LHCN-M2 (cell line): ENCODE measurements around the gene ELOVL7. TPM values are rescaled to one million over a fixed set of nuclear protein-coding genes. Genes with fewer than 3 reads are reported as not detected.
"Not testable (repeated sequence)": the region's sequence is repeated elsewhere in the genome, so short reads cannot be mapped to it uniquely, and the experiment has no call there.

Source experiments
- DNase-seq: peaks from one replicate; pipeline ENCODE4 v3.0.0-alpha.2; 2012; ENCODE audit warnings: low read depth
- total RNA-seq: library from RNA; depleted of rRNA; stranded (reverse); fragments of >200 nt; gene quantifications from 2 replicates; pipeline ENCODE4 v1.2.3, GENCODE V29; 2014

Gene ELOVL7
- total RNA-seq, 1 experiment from 2014 or later = not detected

DNA sequence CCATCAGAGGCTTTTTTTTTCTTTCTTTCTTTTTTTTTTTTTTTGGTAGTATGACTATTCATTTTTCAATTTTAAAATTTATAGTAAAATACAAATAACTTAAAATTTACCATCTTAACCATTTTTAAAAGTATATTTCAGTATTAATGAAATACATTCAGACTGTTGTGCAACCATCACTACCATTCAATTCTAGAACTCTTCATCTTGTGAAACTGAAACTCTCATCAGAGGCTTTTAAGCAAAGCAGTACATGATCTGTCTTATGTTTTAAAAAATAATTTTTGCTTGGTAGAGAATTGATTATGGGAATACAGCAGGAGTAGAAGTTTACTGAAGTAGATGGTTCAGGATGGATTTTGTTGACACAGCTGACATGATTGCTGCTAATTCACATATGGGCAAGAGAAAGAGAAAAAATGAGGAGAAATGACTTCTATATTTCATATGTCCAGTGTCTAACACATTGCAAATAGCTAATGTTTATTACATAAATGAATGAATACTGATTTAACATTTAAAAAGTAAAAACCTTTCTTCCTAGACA, 13.4 kb downstream of the ELOVL7 start:
- DNase-seq = no peak

DNA sequence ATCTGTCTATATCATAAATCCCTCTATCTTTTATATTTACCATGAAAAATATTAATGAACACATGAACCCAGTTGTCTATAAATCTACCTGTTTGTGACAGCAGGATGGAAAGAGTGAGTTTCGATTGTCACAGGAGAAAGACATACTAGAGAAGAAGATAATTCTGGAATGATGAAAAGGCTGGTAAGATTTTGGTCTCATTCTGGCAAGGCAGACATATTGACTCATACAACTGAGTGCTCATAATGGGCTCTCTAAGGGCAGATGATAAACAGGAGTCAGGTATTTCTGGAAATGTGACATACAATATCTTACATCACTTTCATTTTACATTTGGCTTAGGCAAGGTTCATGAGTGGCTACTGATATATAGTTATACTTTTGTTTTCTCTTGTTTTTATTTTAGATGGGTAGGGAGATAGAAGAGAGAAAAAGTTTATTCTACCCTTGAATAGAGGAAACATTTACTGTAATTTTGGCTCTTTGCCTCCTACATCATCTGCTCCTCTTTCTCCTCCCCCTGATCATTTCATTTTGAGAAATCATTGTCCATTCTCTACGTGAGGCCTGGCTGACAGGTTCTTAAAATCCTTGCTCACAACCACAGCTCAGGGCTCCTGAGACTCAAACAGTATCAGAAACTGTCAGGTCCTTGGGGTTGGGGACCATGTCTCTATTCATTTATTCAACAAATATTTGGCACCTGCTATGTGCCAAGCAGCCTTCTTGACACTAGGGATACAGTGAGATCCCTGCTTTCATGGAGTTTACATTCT, 14.4 kb downstream of the ELOVL7 start:
- DNase-seq = no peak

DNA sequence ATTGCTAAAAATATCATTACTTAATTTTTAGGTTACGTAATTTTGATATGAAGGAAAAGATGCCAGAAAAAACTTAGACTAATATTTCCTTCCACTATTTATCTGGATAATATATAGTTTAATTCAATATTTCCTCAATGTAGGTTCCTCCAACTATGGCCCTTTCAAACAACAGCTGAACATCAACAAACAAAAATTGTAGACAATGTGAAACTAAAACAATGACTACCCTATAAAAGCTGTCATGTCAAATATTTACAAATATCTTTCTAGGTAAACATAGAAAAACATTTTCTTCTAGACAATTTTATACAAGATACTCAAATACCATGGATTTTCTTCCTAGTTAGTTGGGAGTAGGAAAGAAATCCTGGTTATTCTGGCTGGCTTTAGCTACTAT, 16.9 kb downstream of the ELOVL7 start:
- no peak for DNase-seq

DNA sequence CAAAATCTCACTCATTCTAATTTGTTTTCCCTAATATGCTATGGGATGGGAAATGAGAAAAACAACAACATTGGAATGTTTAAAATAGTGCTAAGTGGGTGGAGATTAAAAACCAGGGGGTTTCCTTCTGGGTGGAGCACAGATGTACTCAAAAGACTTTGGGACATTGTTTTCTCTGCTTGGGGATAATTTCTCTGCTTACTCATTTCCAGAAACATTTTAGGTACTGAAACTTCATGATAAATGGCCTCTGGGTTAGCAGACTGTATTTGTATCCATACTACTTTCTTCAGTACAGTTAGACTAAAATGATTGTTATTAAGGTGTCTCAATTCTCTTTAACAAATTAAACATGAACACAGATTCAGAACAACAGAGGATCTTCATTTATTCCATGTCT, 17.4 kb downstream of the ELOVL7 start:
- no peak for DNase-seq

DNA sequence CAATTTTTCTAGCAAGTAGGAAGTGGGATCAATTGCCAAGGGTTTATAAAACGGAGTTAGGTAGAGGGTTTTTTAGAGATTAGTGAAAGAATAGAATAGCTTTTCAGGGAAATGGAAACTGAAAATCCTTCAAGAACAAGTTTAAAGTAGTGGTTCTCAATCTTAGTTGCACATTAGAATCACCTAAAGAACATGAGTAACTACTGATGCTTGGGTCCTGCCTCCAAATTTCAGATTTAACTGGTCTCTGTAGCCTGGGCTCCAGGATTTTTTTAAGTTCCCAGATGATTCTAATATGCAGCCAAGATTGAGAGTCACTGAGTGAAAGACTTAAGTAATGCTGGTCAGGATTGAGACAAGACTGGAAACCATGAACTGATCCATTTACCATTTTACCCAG, 20.5 kb downstream of the ELOVL7 start:
- no peak for DNase-seq

DNA sequence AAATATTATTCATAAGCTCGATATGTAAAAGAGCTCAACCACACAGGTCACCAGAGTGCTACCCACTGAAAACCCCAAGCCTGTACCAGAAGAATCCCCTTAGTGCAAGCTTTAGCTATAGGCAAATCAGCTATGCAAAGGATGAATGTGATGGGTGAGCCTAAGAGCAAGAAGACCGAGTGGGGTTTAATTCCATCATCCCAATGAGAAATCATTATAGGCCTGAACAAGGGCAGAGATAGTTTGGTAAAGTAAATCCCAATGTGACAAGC, 21.8 kb downstream of the ELOVL7 start:
- no peak for DNase-seq

DNA sequence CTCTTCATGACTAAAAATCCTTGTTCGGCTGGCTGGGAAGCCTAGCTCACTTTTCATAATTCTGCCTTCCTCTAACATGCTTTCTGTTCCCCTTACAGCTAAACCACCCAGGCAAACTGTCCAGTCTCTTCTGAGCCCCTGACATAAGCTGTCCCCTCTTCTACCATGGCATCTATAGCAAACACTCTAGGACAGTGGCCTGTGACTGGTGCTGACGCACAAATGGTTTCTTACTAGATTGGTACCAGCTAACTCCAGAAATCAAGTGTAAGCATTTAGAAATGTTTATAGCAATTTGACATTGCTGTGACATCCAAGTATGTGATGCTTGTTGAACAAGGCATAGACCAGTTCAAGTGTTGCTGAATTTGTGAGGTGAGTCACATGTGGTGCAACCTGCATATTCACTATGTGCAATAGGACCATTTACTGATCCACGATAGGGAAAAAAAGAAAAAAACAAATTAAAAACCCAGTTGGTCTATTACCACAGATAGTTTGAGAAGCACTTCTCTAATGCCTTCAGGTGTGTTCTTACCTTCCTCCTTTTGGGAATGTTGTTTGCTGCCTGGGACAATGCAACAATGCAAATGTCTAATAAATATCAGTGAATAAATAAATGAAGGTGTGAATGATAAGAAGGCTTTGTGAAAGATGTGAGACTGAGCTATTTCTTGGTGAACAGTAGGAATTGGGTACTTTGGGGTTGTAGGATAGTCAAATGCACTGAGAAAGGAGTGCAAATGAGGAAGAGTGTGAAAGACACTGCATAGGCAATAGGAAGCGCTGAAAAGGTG, 22.4 kb downstream of the ELOVL7 start:
- no peak for DNase-seq

DNA sequence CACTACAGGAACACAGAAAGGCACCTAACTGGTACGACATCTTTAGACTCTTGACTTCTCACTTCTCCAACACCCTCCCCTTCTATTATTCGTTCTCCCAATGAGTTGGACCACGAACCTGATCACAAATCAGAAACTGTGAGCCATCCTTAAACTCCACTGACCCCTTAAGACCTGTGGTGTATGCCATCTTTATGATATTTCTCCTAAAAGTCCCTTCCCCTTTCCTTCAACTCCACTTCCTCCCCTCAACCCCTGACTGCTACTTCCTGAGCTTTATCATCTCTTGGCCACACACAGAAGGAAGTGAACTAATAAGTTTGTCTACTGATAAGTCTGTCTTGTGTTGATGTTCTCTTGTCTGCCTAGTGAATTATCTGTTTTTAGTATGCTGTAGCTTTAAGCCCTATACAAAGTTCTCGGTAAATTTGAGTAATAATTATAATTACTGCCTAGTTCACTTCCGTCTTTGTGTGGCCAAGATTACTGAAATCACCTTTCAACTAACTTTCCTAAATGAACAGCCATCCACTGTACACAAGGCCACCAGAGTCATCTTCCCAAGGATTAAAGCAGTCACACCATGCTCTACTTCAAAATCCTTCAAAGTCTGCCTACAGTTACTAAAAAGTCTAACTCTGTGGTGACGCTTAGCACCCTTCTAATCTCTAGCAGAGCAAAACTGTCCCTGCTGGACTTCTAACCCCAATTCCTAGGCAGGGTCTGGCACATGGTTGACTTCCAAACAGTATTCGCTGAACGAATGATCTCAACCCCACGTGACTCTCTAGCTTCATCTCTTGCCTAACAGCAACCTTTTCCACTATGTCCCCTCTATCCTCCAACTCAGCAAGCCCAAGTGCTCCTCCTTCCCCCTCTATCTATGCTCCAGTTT, 23.2 kb downstream of the ELOVL7 start:
- DNase-seq = no peak

DNA sequence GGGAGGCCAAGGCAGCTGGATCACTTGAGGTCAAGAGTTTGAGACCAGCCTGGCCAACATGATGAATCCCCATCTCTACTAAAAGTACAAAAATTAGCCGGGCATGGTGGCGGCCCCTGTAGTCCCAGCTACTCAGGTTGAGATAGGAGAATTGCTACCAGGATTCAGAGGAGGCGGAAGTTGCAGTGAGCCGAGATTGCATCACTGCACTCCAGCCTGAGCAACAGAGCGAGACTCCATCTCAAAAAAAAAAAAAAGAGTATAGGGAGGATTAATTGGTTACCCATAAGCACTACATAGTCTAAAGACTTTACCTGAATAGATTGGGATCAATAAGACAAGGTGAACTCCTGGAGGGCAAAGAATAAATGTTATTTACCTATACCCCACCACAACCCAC, 27.9 kb downstream of the ELOVL7 start:
- not testable (repeated sequence) for DNase-seq

DNA sequence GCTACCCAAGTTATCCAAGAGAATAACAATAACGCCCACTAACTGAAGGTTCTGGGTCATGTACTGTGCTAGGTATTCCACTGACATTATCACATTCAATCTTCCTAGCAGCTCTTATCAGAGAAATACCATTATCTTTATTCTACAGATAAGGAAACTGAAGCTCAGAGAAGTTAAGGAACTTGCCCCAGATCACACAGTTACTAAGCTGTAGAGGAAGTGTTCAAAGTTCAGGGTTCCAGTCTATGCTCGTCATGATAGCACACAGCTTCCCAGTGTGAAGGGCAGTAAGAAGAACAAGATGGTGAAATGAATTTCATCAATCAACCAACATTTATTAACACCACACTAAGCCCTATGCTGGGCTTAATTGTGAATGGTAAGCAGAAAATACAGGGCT, 29.6 kb downstream of the ELOVL7 start:
- no peak for DNase-seq

DNA sequence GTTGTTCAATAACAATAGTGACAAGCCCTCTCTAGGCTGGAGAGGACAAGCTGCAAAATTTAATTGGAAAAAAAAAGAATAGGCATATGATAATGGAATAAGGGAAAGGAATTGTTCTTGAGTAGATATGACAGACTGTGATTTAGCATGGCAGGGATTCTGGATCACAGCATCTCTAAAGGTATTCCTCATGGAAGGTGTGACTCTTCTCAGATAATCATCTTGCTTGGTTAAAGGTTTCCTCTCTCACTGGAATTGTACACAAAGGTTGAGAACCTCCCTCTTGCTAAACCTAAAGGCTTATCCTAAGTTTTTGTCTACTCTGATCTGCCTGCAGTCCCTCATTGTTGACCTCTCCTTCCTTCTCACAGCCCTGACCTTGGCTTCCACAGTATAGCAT, 31.6 kb downstream of the ELOVL7 start:
- no peak for DNase-seq

DNA sequence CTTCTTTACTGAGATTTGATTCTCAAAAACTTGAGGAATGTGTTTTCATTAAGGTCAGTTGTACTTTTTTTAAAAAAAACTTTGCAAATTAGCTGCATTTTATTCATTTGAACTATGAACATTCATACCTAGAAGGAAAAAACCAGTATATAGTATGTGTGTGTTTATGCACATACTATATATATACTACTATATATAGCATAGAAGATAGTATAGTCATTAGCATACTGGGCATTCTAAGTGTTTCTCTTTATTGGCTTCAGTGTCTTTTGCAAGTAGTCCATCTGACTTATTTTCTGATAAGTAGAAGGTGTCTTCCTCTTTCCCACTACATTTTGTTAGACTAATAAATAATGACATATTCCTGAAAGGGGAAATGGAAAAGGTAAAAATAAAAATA, 33.0 kb downstream of the ELOVL7 start:
- no peak for DNase-seq

DNA sequence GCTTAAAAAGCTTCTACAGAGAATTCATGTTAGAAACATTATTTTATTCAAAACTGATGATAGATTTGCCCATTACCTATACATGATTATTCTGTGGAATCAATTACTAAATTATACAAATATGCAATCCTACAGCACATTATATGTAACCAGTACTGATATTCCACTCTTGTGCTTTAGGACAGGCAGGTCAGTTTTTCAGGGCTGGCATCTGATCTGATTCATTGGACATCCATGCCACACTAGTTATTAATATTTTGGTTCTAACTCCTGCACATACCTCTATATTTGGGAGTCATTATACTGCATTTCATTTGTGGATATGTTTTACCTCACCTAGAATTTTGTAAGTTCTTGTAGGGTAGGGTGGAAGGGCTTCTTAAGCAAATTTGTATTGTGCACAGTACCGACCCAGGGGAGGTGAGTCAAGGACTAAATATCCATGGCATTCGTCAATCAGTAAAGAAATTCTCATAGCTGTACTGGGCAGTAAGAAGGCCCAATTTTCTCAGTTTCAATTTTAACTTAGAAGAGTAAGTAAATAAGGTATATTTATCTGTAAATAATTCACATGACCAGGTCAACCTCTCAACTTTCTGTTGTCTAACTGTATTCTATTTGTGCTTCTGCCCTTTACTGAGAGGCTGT, 33.5 kb downstream of the ELOVL7 start:
- peak; percentile 51 for DNase-seq

DNA sequence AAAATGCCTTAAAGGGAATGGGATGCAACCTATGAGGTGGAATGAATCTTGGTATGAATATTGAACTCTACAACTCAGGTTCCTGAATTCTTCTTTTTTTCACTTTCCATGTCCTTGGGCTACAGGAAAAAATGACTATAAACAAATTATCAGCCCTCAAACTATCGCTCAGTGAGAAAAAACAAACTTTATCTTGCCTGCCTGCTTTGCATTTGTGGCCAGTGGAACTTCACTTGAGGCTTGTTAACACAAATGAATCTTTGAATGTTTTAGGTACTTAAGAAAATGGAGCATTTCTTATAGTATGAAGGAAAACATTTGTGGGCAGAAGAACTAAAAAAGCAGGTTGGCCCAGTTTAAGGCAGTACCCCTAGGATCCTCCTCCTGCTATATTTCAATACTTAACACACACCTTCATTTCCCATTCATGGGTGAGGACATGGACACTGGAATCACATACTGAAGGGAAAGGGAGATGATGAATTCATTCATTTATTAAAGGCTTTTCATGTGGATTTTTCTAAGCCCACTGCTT, 34.1 kb downstream of the ELOVL7 start:
- DNase-seq = no peak

DNA sequence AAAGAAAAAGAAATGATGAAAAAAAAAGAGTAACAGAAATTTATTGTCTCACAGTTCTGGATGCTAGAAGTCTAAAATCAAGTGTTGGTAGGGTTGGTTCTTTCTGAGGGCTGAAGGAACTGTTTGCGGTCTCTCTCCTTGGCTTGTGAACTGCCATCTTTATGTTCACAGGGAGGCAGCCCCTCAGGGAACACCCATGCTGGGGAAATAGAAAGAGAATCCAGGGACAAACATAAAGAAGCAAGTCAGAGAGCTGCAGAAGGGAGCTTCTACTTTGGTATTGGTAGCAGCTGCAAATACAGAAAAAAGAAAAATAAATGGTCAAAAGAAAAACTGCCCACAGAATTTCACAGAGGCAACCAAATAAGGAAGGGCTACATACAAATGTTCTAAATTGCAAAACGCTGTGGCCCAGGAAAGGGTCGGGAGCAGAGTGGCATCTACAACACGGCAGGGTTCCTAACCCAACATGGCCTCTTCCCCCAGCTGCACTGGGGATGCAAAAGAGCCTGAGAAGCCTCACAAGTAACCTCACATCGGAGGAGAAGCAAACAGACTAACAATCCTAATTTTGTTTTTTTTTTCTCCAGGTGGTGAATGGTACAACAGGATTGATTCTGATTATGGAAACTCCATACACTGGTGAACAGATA, 37.4 kb downstream of the ELOVL7 start:
- DNase-seq = no peak

DNA sequence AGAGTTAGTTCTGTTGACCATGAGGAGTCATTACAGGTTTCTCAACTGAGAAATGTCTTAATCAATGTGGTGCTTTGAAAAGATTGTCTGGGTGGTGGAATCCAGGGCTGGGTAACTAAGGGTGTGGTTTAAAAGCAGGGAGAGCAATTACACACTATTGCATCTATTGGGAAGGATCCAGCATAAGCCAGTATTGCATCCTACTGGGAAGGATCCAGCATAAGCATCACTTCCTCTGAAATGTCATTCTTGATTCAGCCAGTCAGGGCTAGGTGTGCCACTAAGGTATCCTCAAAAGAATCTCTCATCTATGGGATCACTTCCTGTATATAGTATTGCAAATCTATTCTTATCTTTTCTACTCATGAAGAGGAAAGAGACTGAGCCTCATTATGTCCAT, 38.6 kb downstream of the ELOVL7 start:
- no peak for DNase-seq

DNA sequence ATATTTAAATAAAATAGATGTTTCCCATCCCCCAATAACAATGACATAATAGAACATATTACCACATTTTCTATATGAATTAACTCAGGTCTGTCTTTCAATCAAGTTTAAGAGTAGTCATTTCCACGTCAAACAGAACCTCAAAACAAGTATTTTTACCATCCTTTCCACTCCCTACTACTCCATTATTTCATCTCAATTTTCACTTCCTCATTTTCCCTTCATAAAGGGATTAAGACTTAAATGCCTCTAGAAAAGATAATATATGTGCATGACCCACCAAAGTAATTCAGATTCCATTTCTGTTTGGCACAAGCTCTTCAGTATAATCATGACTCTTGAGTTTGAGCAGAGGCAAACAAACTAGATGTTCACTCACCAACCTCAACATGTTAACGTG, 40.4 kb downstream of the ELOVL7 start:
- no peak for DNase-seq

DNA sequence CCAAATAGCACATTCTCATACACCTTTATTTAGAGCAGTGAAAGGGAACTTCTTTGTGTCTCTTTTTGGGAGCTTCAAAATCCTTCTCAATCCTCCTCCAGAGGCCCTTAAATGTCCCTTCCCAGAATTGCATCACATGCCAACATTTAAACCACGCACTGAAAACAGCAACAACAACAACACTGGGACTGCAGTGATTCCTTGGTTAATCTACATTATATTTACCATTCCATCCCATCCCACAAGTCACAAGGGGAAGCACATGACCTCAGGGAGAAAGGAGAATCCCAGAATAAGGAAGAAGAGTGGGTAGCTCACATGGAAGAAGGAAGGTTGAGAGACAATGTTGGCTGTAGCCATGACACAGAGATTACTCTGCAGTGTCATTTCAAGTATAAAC, 41.1 kb downstream of the ELOVL7 start:
- no peak for DNase-seq

DNA sequence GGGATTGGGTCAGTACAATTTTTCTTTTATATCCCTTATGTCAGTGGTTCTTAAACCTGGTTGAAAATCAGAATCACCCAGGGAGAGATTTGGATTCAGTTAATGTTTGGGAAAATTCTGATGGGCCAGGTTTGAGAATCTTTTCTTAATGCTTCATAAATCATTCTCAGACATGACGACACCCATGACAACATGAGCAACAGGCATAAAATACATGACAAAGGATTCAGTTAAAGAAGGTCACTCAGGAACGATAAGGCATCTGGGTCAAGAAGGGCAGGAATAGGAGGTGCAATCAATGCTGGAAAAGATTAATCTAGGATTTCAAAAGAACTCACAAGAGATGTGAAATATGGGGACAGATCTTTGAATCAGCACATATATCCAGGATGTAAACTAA, 41.8 kb downstream of the ELOVL7 start:
- no peak for DNase-seq

DNA sequence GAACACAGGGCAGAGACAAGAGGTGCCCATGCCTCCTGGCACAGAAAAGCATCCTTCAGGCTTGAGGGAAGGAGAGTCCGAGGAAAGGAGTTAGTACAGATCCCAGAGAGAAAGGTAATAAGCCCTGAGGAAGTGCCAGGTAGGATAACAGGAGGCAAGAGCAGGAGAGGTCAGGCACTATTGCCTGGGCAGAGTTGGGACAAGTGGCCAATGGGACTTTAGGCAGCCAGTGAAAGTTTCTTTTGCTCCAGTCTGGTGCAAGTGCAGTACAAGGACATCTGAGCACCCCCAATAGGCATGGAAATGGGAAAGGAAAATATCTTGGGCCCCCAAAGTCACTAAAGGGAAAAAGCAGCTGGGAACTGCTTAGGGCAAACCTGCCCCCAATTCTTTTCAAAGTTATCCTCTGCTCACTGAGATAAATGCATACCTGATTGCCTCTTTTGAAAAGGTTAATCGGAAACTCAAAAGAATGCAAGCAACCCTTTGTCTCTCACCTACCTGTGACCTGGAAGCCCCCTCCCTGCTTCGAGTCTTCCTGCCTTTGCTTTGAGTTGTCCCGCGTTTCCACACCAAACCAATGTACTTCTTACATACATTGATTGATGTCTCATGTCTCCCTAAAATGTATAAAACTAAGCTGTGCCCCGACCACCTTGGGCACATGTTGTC, 46.5 kb downstream of the ELOVL7 start:
- DNase-seq = no peak
